ENCODE data around the gene TTC39A.

- no peak for TF ChIP-seq CTCF (IDR thresholded peaks at IDR 0.05)
- no peak for TF ChIP-seq ZFX (IDR thresholded peaks at IDR 0.05; ENCODE audit: borderline replicate concordance)
These were observed 90.3 kb downstream of the TTC39A start for GRCh38 chr1:51240084-51240483.
